ENCODE measurements around the gene IFIT2. TPM values are rescaled to one million over a fixed set of nuclear protein-coding genes. Genes with fewer than 3 reads are reported as not detected.
"Not testable (repeated sequence)": the region's sequence is repeated elsewhere in the genome, so short reads cannot be mapped to it uniquely, and the experiment has no call there.

IFIT2 gene
- total RNA-seq, 1 donor from 2014 or later = 3.6 TPM

GRCh38 chr10:89327803-89328441 is 26.1 kb downstream of the IFIT2 start, which contains the start of gene IFIT3:
Gene IFIT3 (plus strand): TSS chr10:89327997. CDS start chr10:89328074, 77 bp downstream.
- Mint-ChIP-seq H3K9me3 (peaks cover 20% of the 10 kb centered on the region), H3K27ac (peak within 1 kb of the TSS; percentile 99), H3K27me3 (ENCODE audit: low read depth) (no peaks in the 10 kb centered on the region), H3K4me1 (peaks cover 48% of the 10 kb centered on the region), H3K4me3 (peak within 1 kb of the TSS; percentile 73), H3K36me3 (peaks cover 5% of the 10 kb centered on the region)
- no peak for DNase-seq (ENCODE audit: low spot score in 2 of 2, unreplicated experiment in 2 of 2)
- TF ChIP-seq, protein P1, sequence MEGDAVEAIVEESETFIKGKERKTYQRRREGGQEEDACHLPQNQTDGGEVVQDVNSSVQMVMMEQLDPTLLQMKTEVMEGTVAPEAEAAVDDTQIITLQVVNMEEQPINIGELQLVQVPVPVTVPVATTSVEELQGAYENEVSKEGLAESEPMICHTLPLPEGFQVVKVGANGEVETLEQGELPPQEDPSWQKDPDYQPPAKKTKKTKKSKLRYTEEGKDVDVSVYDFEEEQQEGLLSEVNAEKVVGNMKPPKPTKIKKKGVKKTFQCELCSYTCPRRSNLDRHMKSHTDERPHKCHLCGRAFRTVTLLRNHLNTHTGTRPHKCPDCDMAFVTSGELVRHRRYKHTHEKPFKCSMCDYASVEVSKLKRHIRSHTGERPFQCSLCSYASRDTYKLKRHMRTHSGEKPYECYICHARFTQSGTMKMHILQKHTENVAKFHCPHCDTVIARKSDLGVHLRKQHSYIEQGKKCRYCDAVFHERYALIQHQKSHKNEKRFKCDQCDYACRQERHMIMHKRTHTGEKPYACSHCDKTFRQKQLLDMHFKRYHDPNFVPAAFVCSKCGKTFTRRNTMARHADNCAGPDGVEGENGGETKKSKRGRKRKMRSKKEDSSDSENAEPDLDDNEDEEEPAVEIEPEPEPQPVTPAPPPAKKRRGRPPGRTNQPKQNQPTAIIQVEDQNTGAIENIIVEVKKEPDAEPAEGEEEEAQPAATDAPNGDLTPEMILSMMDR (IDR thresholded peaks at IDR 0.05; ENCODE audit: unreplicated experiment) = no peak

DNA sequence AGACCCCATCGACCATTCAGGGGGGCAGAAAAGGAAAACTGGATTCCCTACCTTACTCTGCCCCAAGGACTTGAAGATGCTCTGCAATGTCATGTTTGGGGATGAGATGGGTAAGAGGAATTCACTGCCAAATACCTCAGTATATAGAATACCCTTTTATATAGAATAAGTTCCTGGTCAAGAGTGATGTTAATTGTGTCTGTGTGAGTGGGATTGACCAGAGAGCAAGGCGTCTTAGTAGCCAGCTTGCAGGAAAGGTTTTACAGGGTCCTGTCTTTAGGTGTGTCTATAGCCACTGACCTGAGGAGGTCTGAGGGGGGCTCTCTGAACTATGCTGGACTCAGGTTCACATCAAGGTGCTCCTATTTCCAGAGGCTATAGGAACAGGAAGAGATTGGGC is 27.3 kb downstream of the IFIT2 start:
- H3K27ac Mint-ChIP-seq = peak overlapping the region; percentile 99
- TF ChIP-seq, protein P1 (IDR thresholded peaks at IDR 0.05; ENCODE audit: unreplicated experiment) = no peak
- no peak for DNase-seq (ENCODE audit: low spot score in 2 of 2, unreplicated experiment in 2 of 2)
- H3K4me3 Mint-ChIP-seq = peak overlapping the region; percentile 73
- H3K36me3 Mint-ChIP-seq = peaks cover 4% of the 10 kb centered on the region
- peaks cover 9% of the 10 kb centered on the region for H3K9me3 Mint-ChIP-seq
- H3K4me1 Mint-ChIP-seq = peaks cover 60% of the 10 kb centered on the region
- H3K27me3 Mint-ChIP-seq (ENCODE audit: low read depth) = no peaks in the 10 kb centered on the region

GRCh38 chr10:89330014-89330413 is 28.2 kb downstream of the IFIT2 start:
- H3K36me3 Mint-ChIP-seq; H3K9me3 Mint-ChIP-seq; DNase-seq (ENCODE audit: low spot score in 2 of 2, unreplicated experiment in 2 of 2); H3K4me3 Mint-ChIP-seq; H3K27me3 Mint-ChIP-seq (ENCODE audit: low read depth): not testable (repeated sequence)
- peak overlapping the region; percentile 59 for H3K27ac Mint-ChIP-seq
- peaks cover 60% of the 10 kb centered on the region for H3K4me1 Mint-ChIP-seq

GRCh38 chr10:89330537-89331212 is 28.8 kb downstream of the IFIT2 start:
- H3K27ac Mint-ChIP-seq = peak overlapping the region; percentile 43
- H3K27me3 Mint-ChIP-seq (ENCODE audit: low read depth) = no peaks in the 10 kb centered on the region
- TF ChIP-seq, protein P1 (IDR thresholded peaks at IDR 0.05; ENCODE audit: unreplicated experiment) = no peak
- no peaks in the 10 kb centered on the region for H3K36me3 Mint-ChIP-seq
- H3K4me3 Mint-ChIP-seq = no peak overlapping the region
- no peaks in the 10 kb centered on the region for H3K9me3 Mint-ChIP-seq
- DNase-seq (ENCODE audit: low spot score in 2 of 2, unreplicated experiment in 2 of 2) = no peak
- peaks cover 60% of the 10 kb centered on the region for H3K4me1 Mint-ChIP-seq

DNA sequence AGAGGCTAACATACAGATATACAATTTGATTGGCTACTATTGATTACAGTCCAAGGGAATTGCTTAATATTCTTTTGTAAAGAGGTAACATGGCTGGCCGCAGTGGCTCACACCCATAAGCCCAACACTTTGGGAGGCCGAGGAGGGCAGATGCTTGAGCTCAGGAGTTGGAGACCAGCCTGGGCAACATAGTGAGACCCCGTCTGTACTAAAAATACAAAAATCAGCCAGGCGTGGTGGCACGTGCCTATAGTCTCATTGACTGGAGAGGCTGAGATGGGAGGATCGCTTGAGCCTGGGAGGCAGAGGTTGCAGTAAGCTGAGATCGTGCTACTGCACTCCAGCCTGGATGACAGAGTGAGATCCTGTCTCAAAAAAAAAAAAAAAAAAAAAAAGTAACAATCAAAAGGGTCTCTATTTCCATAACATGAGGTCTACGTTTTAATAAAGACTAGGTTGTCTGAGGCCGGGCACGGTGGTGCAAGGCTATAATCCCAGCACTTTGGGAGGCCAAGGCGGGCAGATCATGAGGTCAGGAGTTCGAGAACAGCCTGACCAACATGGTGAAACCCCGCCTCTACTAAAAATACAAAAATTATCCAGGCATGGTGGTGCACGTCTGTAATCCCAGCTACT is 29.8 kb downstream of the IFIT2 start:
- Mint-ChIP-seq H3K27ac (peak overlapping the region; percentile 97), H3K4me1 (peaks cover 54% of the 10 kb centered on the region)
- not testable (repeated sequence) for H3K36me3 Mint-ChIP-seq; H3K9me3 Mint-ChIP-seq; DNase-seq (ENCODE audit: low spot score in 2 of 2, unreplicated experiment in 2 of 2); H3K4me3 Mint-ChIP-seq; H3K27me3 Mint-ChIP-seq (ENCODE audit: low read depth)

GRCh38 chr10:89332123-89332633 is 30.3 kb downstream of the IFIT2 start:
- no peak for DNase-seq (ENCODE audit: low spot score in 2 of 2, unreplicated experiment in 2 of 2)
- Mint-ChIP-seq H3K27ac (peak overlapping the region; percentile 97), H3K4me3 (peak overlapping the region; percentile 55), H3K27me3 (ENCODE audit: low read depth) (no peaks in the 10 kb centered on the region), H3K4me1 (peaks cover 52% of the 10 kb centered on the region), H3K9me3 (no peaks in the 10 kb centered on the region), H3K36me3 (peaks cover 3% of the 10 kb centered on the region)
- TF ChIP-seq, protein P1 (IDR thresholded peaks at IDR 0.05; ENCODE audit: unreplicated experiment) = no peak

Measured in mesothelial cell of epicardium (in vitro differentiated cells).